ENCODE results near the gene LARGE1.

LARGE1 gene

GRCh38 chr22:33786149-33786548 is 134.1 kb downstream of the LARGE1 start:
- H3K9me3 Mint-ChIP-seq = peaks cover 14% of the 10 kb centered on the region

DNA sequence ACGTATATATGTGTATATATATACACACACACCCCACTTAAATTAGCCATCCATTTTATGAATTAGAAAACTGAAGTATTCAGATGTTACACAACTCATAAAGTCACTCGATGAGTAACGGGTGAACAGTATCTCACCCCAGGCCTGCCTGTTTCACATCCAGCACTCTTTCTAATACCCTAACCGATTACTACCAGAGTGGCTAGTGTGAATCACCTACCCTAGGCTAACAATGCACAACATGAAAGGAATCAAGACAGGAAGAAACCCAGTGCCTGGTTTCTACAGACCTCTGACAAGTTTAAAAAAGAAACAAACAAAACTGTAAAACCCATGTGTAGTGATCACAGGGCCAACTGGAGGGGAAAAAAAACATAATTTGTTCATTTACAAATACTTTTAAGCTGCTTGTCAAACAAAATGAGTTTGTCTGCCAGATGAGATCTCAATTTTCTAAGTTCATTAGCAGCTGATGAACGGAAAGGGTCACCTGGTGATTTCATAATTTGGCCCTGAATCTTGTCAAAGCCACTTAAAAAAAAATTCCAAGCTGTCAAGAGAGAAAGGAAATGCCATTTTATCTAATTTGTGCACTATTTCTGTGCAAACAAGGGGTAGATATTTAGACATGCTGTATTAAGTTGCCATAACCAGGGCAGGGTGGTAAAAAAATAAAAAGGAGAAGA is 134.8 kb downstream of the LARGE1 start:
- peaks cover 3% of the 10 kb centered on the region for H3K4me1 Mint-ChIP-seq (ENCODE audit: low read depth)
- peaks cover 14% of the 10 kb centered on the region for H3K9me3 Mint-ChIP-seq
- H3K27me3 Mint-ChIP-seq = no peaks in the 10 kb centered on the region
- no peak overlapping the region for H3K27ac Mint-ChIP-seq
- H3K4me3 Mint-ChIP-seq = no peak overlapping the region
- H3K36me3 Mint-ChIP-seq (ENCODE audit: low read depth) = peaks cover 5% of the 10 kb centered on the region

More at GRCh38 chr22:33786149-33786548, 134.1 kb downstream of the LARGE1 start:
- H3K4me3 Mint-ChIP-seq = no peak overlapping the region
- peaks cover 3% of the 10 kb centered on the region for H3K4me1 Mint-ChIP-seq (ENCODE audit: low read depth)
- H3K27me3 Mint-ChIP-seq = no peaks in the 10 kb centered on the region
- no peak overlapping the region for H3K27ac Mint-ChIP-seq
- peaks cover 5% of the 10 kb centered on the region for H3K36me3 Mint-ChIP-seq (ENCODE audit: low read depth)

- no peaks in the 10 kb centered on the region for H3K36me3 Mint-ChIP-seq (ENCODE audit: low read depth)
- H3K4me3 Mint-ChIP-seq = no peak overlapping the region
- no peaks in the 10 kb centered on the region for H3K27me3 Mint-ChIP-seq
- peaks cover 4% of the 10 kb centered on the region for H3K9me3 Mint-ChIP-seq
- no peaks in the 10 kb centered on the region for H3K4me1 Mint-ChIP-seq (ENCODE audit: low read depth)
- H3K27ac Mint-ChIP-seq = no peak overlapping the region
Observed at GRCh38 chr22:33781411-33781810, 138.9 kb downstream of the LARGE1 start.

GRCh38 chr22:33780531-33781136 is 139.6 kb downstream of the LARGE1 start:
- Mint-ChIP-seq H3K27ac (no peak overlapping the region), H3K4me1 (ENCODE audit: low read depth) (no peaks in the 10 kb centered on the region), H3K9me3 (peaks cover 4% of the 10 kb centered on the region), H3K36me3 (ENCODE audit: low read depth) (no peaks in the 10 kb centered on the region), H3K4me3 (no peak overlapping the region), H3K27me3 (no peaks in the 10 kb centered on the region)

DNA sequence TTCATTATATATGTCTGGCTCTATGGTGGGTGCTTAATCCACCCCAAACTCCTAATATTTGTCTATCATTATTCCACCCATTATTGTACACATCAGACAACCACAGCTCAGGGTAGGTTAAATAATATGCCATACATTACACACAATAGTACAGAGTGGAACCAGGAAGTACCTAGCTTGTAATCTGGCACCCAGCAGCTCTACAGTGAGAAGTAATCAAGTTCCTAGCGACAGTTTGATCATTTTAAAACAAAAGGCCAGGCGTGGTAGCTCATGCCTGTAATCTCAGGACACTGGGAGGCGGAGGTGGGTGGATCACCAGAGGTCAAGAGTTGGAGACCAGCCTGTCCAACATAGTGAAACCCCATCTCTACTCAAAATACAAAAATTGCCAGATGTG is 141.0 kb downstream of the LARGE1 start:
- H3K4me3 Mint-ChIP-seq = no peak overlapping the region
- H3K27me3 Mint-ChIP-seq = no peaks in the 10 kb centered on the region
- H3K9me3 Mint-ChIP-seq = peaks cover 4% of the 10 kb centered on the region
- no peaks in the 10 kb centered on the region for H3K4me1 Mint-ChIP-seq (ENCODE audit: low read depth)
- no peaks in the 10 kb centered on the region for H3K36me3 Mint-ChIP-seq (ENCODE audit: low read depth)
- no peak overlapping the region for H3K27ac Mint-ChIP-seq

DNA sequence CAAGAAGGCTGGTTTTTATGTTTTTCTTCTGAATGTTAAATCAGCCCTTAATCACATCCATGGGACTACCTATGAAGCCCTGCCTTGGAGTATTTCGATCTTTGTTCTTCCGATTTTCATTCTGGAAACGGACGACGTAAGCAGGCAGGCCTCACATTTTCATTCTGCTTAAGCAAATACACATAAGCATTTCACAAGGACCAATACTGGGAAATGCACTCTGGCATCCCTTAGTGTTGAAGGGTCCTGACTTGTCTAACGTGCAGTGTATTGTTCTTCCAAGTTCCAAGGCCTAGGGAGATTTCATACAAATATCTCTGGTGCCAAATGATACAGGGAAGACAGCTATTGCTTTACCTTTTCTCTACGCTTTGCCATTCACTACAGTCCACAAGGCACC is 143.8 kb downstream of the LARGE1 start:
- Mint-ChIP-seq H3K27me3 (no peaks in the 10 kb centered on the region), H3K4me1 (ENCODE audit: low read depth) (no peaks in the 10 kb centered on the region), H3K4me3 (no peak overlapping the region), H3K36me3 (ENCODE audit: low read depth) (no peaks in the 10 kb centered on the region), H3K9me3 (peaks cover 4% of the 10 kb centered on the region), H3K27ac (no peak overlapping the region)

DNA sequence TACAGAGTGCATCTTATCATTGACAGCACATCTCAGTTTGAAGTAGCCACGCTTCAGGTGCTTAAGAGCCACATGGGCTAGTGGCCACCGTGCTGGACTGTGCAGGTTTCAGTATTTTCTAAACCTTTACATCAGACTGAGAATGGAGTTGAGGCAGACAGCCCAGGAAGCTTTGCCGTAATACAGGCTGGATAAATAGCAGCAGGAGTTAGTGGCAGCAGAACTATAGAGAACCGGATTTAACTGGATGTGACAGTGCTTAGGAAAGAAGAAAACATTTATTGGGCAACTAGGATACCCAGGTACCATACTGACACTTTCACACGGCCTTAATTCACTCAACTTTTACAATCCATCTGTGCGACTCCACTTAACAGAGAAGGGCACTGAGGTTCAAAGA is 145.5 kb downstream of the LARGE1 start:
- Mint-ChIP-seq H3K9me3 (peaks cover 4% of the 10 kb centered on the region), H3K27ac (no peak overlapping the region), H3K27me3 (no peaks in the 10 kb centered on the region), H3K4me3 (no peak overlapping the region), H3K4me1 (ENCODE audit: low read depth) (no peaks in the 10 kb centered on the region), H3K36me3 (ENCODE audit: low read depth) (no peaks in the 10 kb centered on the region)

DNA sequence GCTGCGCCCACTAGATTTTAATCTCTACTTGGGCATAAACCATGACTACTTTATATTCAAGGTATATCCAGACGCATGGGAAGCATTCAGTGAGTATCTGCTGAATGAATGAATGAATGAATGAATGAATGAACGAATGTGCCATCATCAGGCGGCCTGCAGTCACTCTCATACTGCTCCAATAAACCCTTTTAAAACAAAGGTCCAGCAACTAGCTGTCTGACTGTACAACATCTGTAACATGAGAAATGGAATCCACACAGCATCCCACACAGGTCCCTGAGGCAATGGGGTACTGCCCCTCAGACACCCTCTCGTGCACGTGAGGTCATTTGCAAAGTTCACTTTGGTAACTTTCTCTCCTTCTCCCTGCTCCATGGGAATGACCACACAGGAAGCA is 147.5 kb downstream of the LARGE1 start:
- Mint-ChIP-seq H3K27me3 (no peaks in the 10 kb centered on the region), H3K36me3 (ENCODE audit: low read depth) (no peaks in the 10 kb centered on the region), H3K27ac (no peak overlapping the region), H3K4me3 (no peak overlapping the region), H3K4me1 (ENCODE audit: low read depth) (no peaks in the 10 kb centered on the region), H3K9me3 (peaks cover 4% of the 10 kb centered on the region)

DNA sequence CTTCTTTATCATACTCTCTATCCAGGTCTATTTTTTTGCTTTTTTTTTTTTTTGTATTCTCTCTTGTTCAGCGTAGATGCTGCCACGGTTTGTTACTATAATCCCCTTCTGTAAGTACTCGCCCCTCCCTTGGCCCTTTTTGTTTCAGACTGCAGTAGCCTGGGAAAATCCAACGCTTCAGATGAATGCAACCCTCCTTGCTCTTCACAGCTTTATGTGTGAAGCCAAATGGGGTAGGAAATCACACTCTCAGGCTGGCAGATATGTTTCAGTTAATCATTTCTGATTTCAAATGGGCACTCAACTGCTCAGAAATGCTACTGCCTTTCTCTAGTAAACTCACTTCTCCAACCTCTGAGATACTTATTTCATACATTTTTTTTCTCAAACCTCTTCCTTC is 149.1 kb downstream of the LARGE1 start:
- Mint-ChIP-seq H3K4me1 (ENCODE audit: low read depth) (no peaks in the 10 kb centered on the region), H3K27me3 (no peaks in the 10 kb centered on the region), H3K4me3 (no peak overlapping the region), H3K9me3 (no peaks in the 10 kb centered on the region), H3K27ac (no peak overlapping the region), H3K36me3 (ENCODE audit: low read depth) (no peaks in the 10 kb centered on the region)

GRCh38 chr22:33770723-33771122 is 149.6 kb downstream of the LARGE1 start:
- Mint-ChIP-seq H3K4me3 (no peak overlapping the region), H3K36me3 (ENCODE audit: low read depth) (no peaks in the 10 kb centered on the region), H3K9me3 (no peaks in the 10 kb centered on the region), H3K27me3 (no peaks in the 10 kb centered on the region), H3K27ac (no peak overlapping the region), H3K4me1 (ENCODE audit: low read depth) (no peaks in the 10 kb centered on the region)

- Mint-ChIP-seq H3K36me3 (ENCODE audit: low read depth) (no peaks in the 10 kb centered on the region), H3K27me3 (no peaks in the 10 kb centered on the region), H3K4me3 (no peak overlapping the region), H3K4me1 (ENCODE audit: low read depth) (no peaks in the 10 kb centered on the region), H3K9me3 (peaks cover 7% of the 10 kb centered on the region), H3K27ac (no peak overlapping the region)
Observed at GRCh38 chr22:33766091-33766490, 154.2 kb downstream of the LARGE1 start.

DNA sequence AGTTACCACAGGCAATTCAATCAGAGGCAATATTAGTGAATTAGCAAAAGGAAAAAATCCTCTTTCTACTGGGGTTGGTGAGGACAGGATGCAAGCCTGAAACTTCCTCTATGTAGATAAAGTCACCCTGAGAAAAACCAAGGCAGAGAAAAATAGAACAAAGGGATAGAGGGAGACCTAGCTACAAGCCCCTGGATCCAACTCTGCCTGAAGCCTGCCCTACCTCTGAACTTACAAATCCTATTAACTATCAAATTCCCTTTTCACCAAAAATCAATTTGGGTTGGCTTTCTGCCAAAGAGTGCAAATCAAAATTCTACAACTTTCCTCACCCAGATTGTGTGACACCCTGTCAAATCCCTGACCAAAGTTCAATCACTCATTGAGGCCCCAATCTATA is 161.3 kb downstream of the LARGE1 start:
- H3K27ac Mint-ChIP-seq = no peak overlapping the region
- no peaks in the 10 kb centered on the region for H3K36me3 Mint-ChIP-seq (ENCODE audit: low read depth)
- H3K4me3 Mint-ChIP-seq = no peak overlapping the region
- H3K27me3 Mint-ChIP-seq = no peaks in the 10 kb centered on the region
- H3K4me1 Mint-ChIP-seq (ENCODE audit: low read depth) = no peaks in the 10 kb centered on the region
- H3K9me3 Mint-ChIP-seq = peaks cover 27% of the 10 kb centered on the region

GRCh38 chr22:33757802-33758483 is 162.3 kb downstream of the LARGE1 start:
- no peak overlapping the region for H3K27ac Mint-ChIP-seq
- H3K27me3 Mint-ChIP-seq = no peaks in the 10 kb centered on the region
- peaks cover 27% of the 10 kb centered on the region for H3K9me3 Mint-ChIP-seq
- no peaks in the 10 kb centered on the region for H3K36me3 Mint-ChIP-seq (ENCODE audit: low read depth)
- no peaks in the 10 kb centered on the region for H3K4me1 Mint-ChIP-seq (ENCODE audit: low read depth)
- no peak overlapping the region for H3K4me3 Mint-ChIP-seq

DNA sequence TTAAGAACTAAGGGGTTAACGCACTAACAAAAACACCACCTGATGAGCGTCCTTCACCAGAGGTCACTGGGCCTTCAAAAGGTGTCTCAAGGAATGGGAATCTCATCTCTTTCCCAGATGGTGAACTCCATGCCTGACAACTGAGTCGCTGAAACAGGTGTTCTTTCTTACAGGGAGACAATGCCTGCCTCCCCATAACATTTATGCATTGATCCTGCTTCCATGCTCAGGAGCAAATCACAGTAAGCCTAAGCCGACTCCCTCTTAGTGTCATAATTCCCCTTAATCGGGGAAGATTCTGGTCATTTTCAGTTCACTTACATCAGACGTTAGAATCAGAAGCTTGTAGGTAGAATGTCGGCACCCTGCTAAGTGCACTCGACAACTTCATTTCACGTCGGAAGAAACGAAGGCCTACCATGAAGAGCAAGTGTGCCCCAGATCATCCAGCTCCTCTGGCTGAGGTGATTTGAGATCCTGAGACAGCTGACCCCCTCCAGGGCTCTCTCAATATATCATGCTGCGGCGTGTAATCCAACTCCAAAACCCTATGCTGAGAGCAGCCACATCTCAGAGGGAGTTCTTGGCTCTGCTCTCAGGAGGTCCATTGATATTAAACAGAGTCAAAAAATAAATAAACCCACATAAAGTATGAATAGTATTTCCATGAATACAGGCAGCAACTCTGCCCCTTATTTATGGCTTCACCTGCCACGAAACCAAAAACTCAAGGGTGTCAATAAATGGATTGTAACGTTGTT is 163.1 kb downstream of the LARGE1 start:
- H3K36me3 Mint-ChIP-seq (ENCODE audit: low read depth) = no peaks in the 10 kb centered on the region
- peaks cover 27% of the 10 kb centered on the region for H3K9me3 Mint-ChIP-seq
- H3K27ac Mint-ChIP-seq = no peak overlapping the region
- no peaks in the 10 kb centered on the region for H3K4me1 Mint-ChIP-seq (ENCODE audit: low read depth)
- no peaks in the 10 kb centered on the region for H3K27me3 Mint-ChIP-seq
- no peak overlapping the region for H3K4me3 Mint-ChIP-seq

DNA sequence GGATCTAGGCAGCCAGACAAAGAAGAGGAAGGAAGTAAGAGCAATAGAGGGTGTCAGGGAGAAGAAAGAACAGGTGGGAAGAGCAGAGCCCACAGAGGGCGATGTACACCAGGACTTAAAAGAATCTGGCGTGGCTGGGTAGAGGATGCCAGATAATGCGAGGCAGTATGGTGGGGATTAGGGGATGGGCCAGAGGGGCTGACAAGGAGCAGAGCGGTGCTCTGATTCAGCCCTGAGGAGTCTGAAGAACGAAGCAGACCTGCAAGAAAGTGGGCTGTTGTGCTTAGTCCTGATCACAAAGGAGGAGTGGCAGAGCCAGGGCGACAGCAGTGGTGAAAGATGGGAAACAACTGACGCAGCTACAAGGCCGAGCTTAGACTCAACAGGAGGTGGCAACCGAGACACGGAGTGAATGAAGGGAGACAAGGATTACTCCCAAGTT is 163.7 kb downstream of the LARGE1 start:
- no peak overlapping the region for H3K4me3 Mint-ChIP-seq
- peak overlapping the region; percentile 34 for H3K27ac Mint-ChIP-seq
- H3K36me3 Mint-ChIP-seq (ENCODE audit: low read depth) = no peaks in the 10 kb centered on the region
- no peaks in the 10 kb centered on the region for H3K4me1 Mint-ChIP-seq (ENCODE audit: low read depth)
- no peaks in the 10 kb centered on the region for H3K27me3 Mint-ChIP-seq
- H3K9me3 Mint-ChIP-seq = peaks cover 24% of the 10 kb centered on the region

All from stimulated activated naive CD8-positive, alpha-beta T cell treated with anti-CD3 and anti-CD28 coated beads, Interleukin-15, Interleukin-2, amounts not matched to agents 100 ng/mL and 50 ng/mL, for 24 hours (primary cell).